Esophagus muscularis mucosa (tissue), 4 donors: ENCODE results near the gene NGEF. TPM values are rescaled to one million over a fixed set of nuclear protein-coding genes. Genes with fewer than 3 reads are reported as not detected.

Experiments used
- DNase-seq: peaks from one replicate; pipeline ENCODE4 v3.0.0-alpha.2; 2017; ENCODE audit errors: extremely low spot score
- H3K27ac ChIP-seq, 4 donors: fragments of 200-600 bp; sonication (generic); replicated peaks in 1 of 4; 1 replicate in 3 of 4; 2 replicates in 1 of 4; pipeline ENCODE4 v1.5.1; 2016 to 2019; ENCODE audit warnings: mild to moderate bottlenecking in 1 of 4
- H3K27me3 ChIP-seq, 4 donors: fragments of 200-600 bp; sonication (generic); one replicate each; pipeline versions ENCODE4 v1.5.1 to v1.6.0; 2016 to 2019
- H3K36me3 ChIP-seq, 4 donors: fragments of 200-600 bp; sonication (generic); one replicate each; pipeline ENCODE4 v1.5.1; 2016 to 2019
- H3K4me1 ChIP-seq, 4 donors: fragments of 200-600 bp; sonication (generic); one replicate each; pipeline ENCODE4 v1.5.1; 2016 to 2019
- H3K4me3 ChIP-seq, 4 donors: fragments of 200-600 bp; sonication (generic); 1 replicate in 2 of 4; 2 replicates in 2 of 4; pipeline ENCODE4 v1.5.1; 2016 to 2019; ENCODE audit warnings: mild to moderate bottlenecking in 4 of 4, moderate library complexity in 1 of 4
- H3K9me3 ChIP-seq, 4 donors: fragments of 200-600 bp; sonication (generic); 1 replicate in 3 of 4; 2 replicates in 1 of 4; pipeline ENCODE4 v1.5.1; 2016 to 2019
- CTCF ChIP-seq, 3 experiments: fragments of 200-600 bp in 2 of 3; fragments of 450-650 bp in 1 of 3; sonication (generic) in 2 of 3; IDR thresholded peaks; one replicate each; pipeline ENCODE4 v1.5.1; 2017 to 2019; ENCODE audit warnings: antibody characterized with exemption in 3 of 3, mild to moderate bottlenecking in 2 of 3, moderate library complexity in 1 of 3
- EP300 ChIP-seq: sonication (generic); formaldehyde crosslinking; IDR thresholded peaks from one replicate; pipeline ENCODE4 v1.6.1; 2017; ENCODE audit warnings: antibody characterized with exemption
- POLR2A ChIP-seq: fragments of 450-650 bp; IDR thresholded peaks from one replicate; pipeline ENCODE4 v1.6.1; 2017; ENCODE audit warnings: antibody characterized with exemption, moderate library complexity, mild to moderate bottlenecking, low read depth
- POLR2AphosphoS5 ChIP-seq, 2 donors: sonication (generic); formaldehyde crosslinking; IDR thresholded peaks; one replicate each; pipeline ENCODE4 v1.6.1; 2017; ENCODE audit warnings: antibody characterized with exemption in 2 of 2
- WGBS: methylation state at CpG from one replicate; pipeline ENCODE4 v1.1.5; 2018; 5-methylcytosine and 5-hydroxymethylcytosine counted together
- intact Hi-C: fragments of 100-400 bp; cut with DNase I; formaldehyde crosslinking; loops from one replicate; pipeline ENCODE4 v1.15.1; 2023
- total RNA-seq, 4 donors: library from RNA; depleted of rRNA; stranded (reverse); fragments of >200 nt; gene quantifications; one replicate each; pipeline versions ENCODE4 v1.1.0 to v1.2.1, GENCODE V29; 2016

Gene NGEF
- total RNA-seq, 4 donors from 2014 or later, result 0.33 to 0.98 (median 0.52) TPM; not detected in 1

DNA sequence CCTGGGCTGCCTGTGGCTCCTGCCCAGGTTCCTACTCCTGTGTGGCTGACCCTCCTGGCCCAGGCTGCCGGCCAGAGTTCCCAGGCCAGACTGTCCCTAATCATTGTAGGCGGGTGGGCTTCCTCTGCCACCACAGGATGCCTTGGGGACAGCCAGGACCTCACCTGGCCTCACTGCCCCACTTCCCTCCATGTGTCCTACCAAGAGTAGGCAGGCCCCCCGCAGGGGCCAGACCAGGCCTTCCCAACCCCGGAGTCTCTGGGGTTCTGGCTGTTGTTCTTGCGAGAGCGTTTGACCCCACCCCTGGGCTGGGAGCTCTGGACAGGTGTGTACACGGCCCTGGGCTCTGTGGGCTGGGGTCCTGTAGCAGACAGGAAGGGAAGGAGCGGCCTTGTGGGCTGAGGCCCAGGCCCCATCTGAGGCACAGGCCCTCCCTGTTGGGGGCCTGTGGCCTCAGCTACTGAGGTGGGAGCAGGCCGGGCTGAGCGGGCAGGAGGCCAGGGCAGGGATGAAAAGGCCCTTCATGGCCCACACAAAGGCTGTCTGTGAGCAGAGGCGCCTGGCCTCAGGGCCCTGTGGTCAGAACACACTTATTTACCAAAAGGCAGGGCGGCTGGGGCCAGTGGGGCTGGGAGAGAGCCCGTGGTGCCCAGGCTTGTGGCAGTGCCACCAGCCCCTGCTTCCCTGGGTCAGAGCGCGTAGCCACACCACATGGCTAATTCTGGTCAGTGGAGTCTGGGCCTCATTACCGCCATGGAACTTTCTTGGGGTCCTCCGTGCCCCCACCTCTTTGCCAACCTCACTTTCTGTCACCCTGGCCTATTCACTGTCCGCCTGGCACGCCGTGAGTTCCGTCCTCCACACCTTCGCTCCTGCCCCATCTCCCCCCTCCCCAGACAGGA, 141.0 kb downstream of the NGEF start:
- Histone ChIP-seq H3K36me3 (no peaks in the 10 kb centered on the region), H3K4me1 (peaks cover 4 to 18% (median 18%) of the 10 kb centered on the region in 4 donors), H3K9me3 (no peaks in the 10 kb centered on the region), H3K4me3 (no peak overlapping the region), H3K27ac (no peak overlapping the region), H3K27me3 (peaks cover 0 to 26% (median 13%) of the 10 kb centered on the region in 4 donors)
- intact Hi-C loops, result no loop called here
- TF ChIP-seq POLR2AphosphoS5 (IDR thresholded peaks at IDR 0.05) (no peak), EP300 (no peak), CTCF (IDR thresholded peaks at IDR 0.05) (no peak), POLR2A (no peak)
- no peak for DNase-seq
- 84% methylated on average over 14 of the region's 22 CpGs for WGBS

- Histone ChIP-seq H3K9me3 (no peaks in the 10 kb centered on the region), H3K27ac (no peak overlapping the region), H3K36me3 (no peaks in the 10 kb centered on the region), H3K4me3 (no peak overlapping the region), H3K4me1 (peaks cover 4 to 12% (median 11%) of the 10 kb centered on the region in 4 donors), H3K27me3 (peaks cover 0 to 19% (median 13%) of the 10 kb centered on the region in 4 donors)
- WGBS, result 94% methylated on average over 13 of the region's 15 CpGs
- no peak for TF ChIP-seq POLR2A
- no peak for TF ChIP-seq EP300
- no peak for TF ChIP-seq CTCF (IDR thresholded peaks at IDR 0.05)
- TF ChIP-seq POLR2AphosphoS5 (IDR thresholded peaks at IDR 0.05), result no peak
- DNase-seq, result no peak
- intact Hi-C loops, result no loop called here
Measured at GRCh38 chr2:232871418-232871834, 141.6 kb downstream of the NGEF start.

GRCh38 chr2:232870766-232871371, 142.2 kb downstream of the NGEF start:
- Histone ChIP-seq H3K27me3 (peaks cover 0 to 14% (median 9%) of the 10 kb centered on the region in 4 donors), H3K27ac (no peak overlapping the region), H3K36me3 (no peaks in the 10 kb centered on the region), H3K9me3 (no peaks in the 10 kb centered on the region), H3K4me3 (no peak overlapping the region), H3K4me1 (peaks cover 2 to 7% (median 6%) of the 10 kb centered on the region in 4 donors)
- TF ChIP-seq EP300, result no peak
- TF ChIP-seq POLR2A, result no peak
- TF ChIP-seq CTCF (IDR thresholded peaks at IDR 0.05), result no peak
- TF ChIP-seq POLR2AphosphoS5 (IDR thresholded peaks at IDR 0.05), result no peak
- 77% methylated on average over 11 of the region's 17 CpGs for WGBS
- intact Hi-C loops, result no loop called here
- no peak for DNase-seq

DNA sequence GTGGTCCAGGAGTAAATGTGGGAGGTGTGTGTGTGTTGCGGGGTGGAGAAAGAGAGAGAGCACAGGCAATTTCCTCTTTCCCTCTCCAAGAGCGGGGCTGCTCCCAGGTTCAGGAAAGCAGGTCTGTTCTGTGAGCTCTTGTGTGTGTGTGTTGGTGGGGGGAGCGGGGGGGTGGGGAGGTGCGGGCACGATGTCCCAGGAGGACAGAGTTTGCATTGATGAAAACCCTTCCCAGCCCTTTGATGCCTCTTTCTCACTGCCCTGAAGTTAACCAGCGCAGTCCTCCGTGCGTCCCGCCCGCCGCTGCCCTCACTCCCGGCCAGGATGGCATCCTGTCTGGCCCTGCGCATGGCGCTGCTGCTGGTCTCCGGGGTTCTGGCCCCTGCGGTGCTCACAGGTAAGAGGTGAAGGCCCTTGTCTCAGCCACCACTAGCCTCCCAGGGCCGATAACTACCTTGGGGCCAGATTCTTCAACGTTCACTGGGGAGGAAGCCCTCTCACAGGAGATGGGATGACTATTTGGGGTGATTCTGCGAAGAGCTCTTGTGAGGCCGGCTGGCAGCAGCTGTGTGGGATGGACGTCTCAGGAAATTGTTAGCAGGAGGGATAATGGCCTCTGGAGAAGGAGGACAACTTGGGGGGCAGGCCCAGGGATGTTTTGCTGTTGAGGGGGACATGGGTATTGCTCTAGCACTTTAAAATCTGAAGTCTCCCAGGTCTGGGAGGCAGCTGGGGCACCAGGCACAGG, 142.9 kb downstream of the NGEF start, which contains the start of gene SNORC:
Gene SNORC (plus strand): TSS at position 247 of the 748 bp plus-strand sequence. CDS start 78 bp downstream, at position 325.
- peaks cover 0 to under 1% (median 0%) of the 10 kb centered on the region in 4 donors for H3K4me1 ChIP-seq
- WGBS, result 87% methylated on average over 13 of the region's 21 CpGs
- no peaks in the 10 kb centered on the region for H3K9me3 ChIP-seq
- intact Hi-C loops, result no loop called here
- no peak for DNase-seq
- H3K4me3 ChIP-seq, result no peak within 1 kb of the TSS
- peaks cover 0 to 7% (median 2%) of the 10 kb centered on the region in 4 donors for H3K27me3 ChIP-seq
- no peak for TF ChIP-seq EP300
- TF ChIP-seq POLR2A, result no peak
- no peak for TF ChIP-seq CTCF (IDR thresholded peaks at IDR 0.05)
- no peak for TF ChIP-seq POLR2AphosphoS5 (IDR thresholded peaks at IDR 0.05)
- H3K27ac ChIP-seq, result no peak within 1 kb of the TSS
- peaks cover 0 to 2% (median 0%) of the 10 kb centered on the region in 4 donors for H3K36me3 ChIP-seq
